ENCODE results near the gene C2CD2. TPM values are rescaled to one million over a fixed set of nuclear protein-coding genes. Genes with fewer than 3 reads are reported as not detected.

Gene C2CD2
- total and polyA plus RNA-seq, 2 of the 4 experiments (the other 2 are of a cell fraction): 15.6 to 25.3 TPM

- no peaks in the 10 kb centered on the region for H3K27me3 ChIP-seq (ENCODE audit: control insufficient read depth, insufficient read depth, low read length)
- no CpG with 5 or more reads among the region's 4 CpGs for WGBS, 2 experiments (ENCODE audit: extremely low coverage in 2 of 2, insufficient read length in 1 of 2)
- H3K9me1 ChIP-seq (ENCODE audit: insufficient read depth, low read length): peaks cover 31% of the 10 kb centered on the region
- H3K79me1 ChIP-seq (ENCODE audit: low read depth in 1 of 2, low read length in 2 of 2): peaks cover 41 to 76% of the 10 kb centered on the region in 2 experiments
- H2BK5ac ChIP-seq (ENCODE audit: low read depth, low read length, poor library complexity, severe bottlenecking): peak overlapping the region; percentile 96
- H2AK9ac ChIP-seq (replicated peaks; ENCODE audit: low read depth, low read length, poor library complexity): no peak overlapping the region
- no peaks in the 10 kb centered on the region; the same call in 1 of the 2 replicates for H4K20me1 ChIP-seq (ENCODE audit: insufficient read depth, low read length)
- BruUV-seq (replicated peaks): no TSS peak
- H2BK15ac ChIP-seq (ENCODE audit: low read depth, low read length): peak overlapping the region; percentile 39; the same call in 2 of the 3 replicates
- peak overlapping the region; percentile 56 to 64 for H4K8ac ChIP-seq (ENCODE audit: low read depth in 2 of 2, low read length in 2 of 2)
- H3K4ac ChIP-seq (ENCODE audit: low read depth, low read length): peak overlapping the region; percentile 82
- H4K91ac ChIP-seq (ENCODE audit: insufficient read depth, low read depth, low read length): peak overlapping the region; percentile 54
- H3K4me1 ChIP-seq (ENCODE audit: control insufficient read depth, insufficient read depth, low read length): peaks cover 15% of the 10 kb centered on the region
- in situ Hi-C loops (cut with MboI; ENCODE audit: low sequenced_read_pairs): loop anchor here (5.0 kb wide), 1 partner anchor 94 kb away; no protein-coding TSS in a partner anchor
- peak overlapping the region; percentile 1; the same call in 1 of the 2 replicates for H3K4me2 ChIP-seq (ENCODE audit: low read depth, low read length)
- peak overlapping the region; percentile 54 for H3K14ac ChIP-seq (replicated peaks; ENCODE audit: low read depth, low read length)
- dilution Hi-C loops (cut with HindIII; ENCODE audit: low sequenced_read_pairs, unreplicated experiment): no loop called here
- H3K23ac ChIP-seq (ENCODE audit: low read depth, low read length): peak overlapping the region; percentile 70
- H2BK20ac ChIP-seq (ENCODE audit: low read depth, low read length): peak overlapping the region; percentile 76
- no peak overlapping the region for H3K4me3 ChIP-seq (ENCODE audit: insufficient read depth, low read depth, low read length)
- POLR2A ChIA-PET (ENCODE audit: unreplicated experiment): no interaction called here
- peak overlapping the region; percentile 93 for H2AK5ac ChIP-seq (ENCODE audit: low read depth, low read length)
- no peak overlapping the region for H3K9ac ChIP-seq (ENCODE audit: low read depth, low read length)
- TF ChIP-seq BHLHE40 (IDR thresholded peaks at IDR 0.05; ENCODE audit: low read depth, low read length) (0 out of 2 replicates have a peak, but pooled peaks have one; percentile 70), MAFK (IDR thresholded peaks at IDR 0.05; ENCODE audit: low read depth, low read length) (no peak), RFX5 (IDR thresholded peaks at IDR 0.05; ENCODE audit: low read depth, low read length) (no peak), ELK1 (IDR thresholded peaks at IDR 0.05; ENCODE audit: borderline replicate concordance, low read depth, low read length) (no peak), MXI1 (IDR thresholded peaks at IDR 0.05; ENCODE audit: borderline replicate concordance, low read depth, low read length) (no peak), POLR2A (IDR thresholded peaks at IDR 0.05; ENCODE audit: low read depth, low read length) (peak; percentile 57), CTCF (conservative IDR thresholded peaks at IDR 0.05; ENCODE audit: low read depth, low read length) (no peak), FOS (IDR thresholded peaks at IDR 0.05; ENCODE audit: low read depth, low read length) (0 out of 2 replicates have a peak, but pooled peaks have one; percentile 29), SMC3 (IDR thresholded peaks at IDR 0.05; ENCODE audit: low read depth, low read length) (no peak), MAZ (IDR thresholded peaks at IDR 0.05; ENCODE audit: borderline replicate concordance, low read depth, low read length) (no peak), USF2 (IDR thresholded peaks at IDR 0.05; ENCODE audit: low read depth, low read length) (no peak), RCOR1 (IDR thresholded peaks at IDR 0.05; ENCODE audit: insufficient replicate concordance, low read length) (no peak), RAD21 (IDR thresholded peaks at IDR 0.05; ENCODE audit: low read length) (no peak), NFE2L2 (IDR thresholded peaks at IDR 0.05; ENCODE audit: low read depth, low read length) (no peak), CHD1 (IDR thresholded peaks at IDR 0.05; ENCODE audit: low read depth, low read length) (no peak), CEBPB (IDR thresholded peaks at IDR 0.05; ENCODE audit: low read depth, low read length) (no peak)
- H3K56ac ChIP-seq (ENCODE audit: extremely low read depth, insufficient read depth, low read length): peak overlapping the region; percentile 67
- intact Hi-C loops (cut with micrococcal nuclease): loop anchor here (2.0 kb wide), 2 partner anchors 46 to 96 kb away; no protein-coding TSS in a partner anchor
- CTCF ChIA-PET: interaction anchor here (0.8 to 1.0 kb wide), 2 partner anchors 110 to 114 kb away, joined by 3 read pairs; no protein-coding TSS in a partner anchor
- peak overlapping the region; percentile 58 for H3K27ac ChIP-seq (ENCODE audit: insufficient read depth, low read length)
- no peaks in the 10 kb centered on the region for H3K9me3 ChIP-seq (ENCODE audit: control insufficient read depth, insufficient read depth, low read length)
- peak overlapping the region; percentile 86 for H2BK120ac ChIP-seq (ENCODE audit: low read depth, low read length)
- peak overlapping the region; percentile 56; the same call in 1 of the 2 replicates for H3K18ac ChIP-seq (ENCODE audit: low read depth, low read length)
- H2AFZ ChIP-seq (replicated peaks; ENCODE audit: low read length, poor library complexity): no peak overlapping the region
- DNase-seq (peak; percentile 76), ATAC-seq (ENCODE audit: low read depth) (peak; percentile 11; the same call in 1 of the 2 replicates)
- H4K5ac ChIP-seq (ENCODE audit: low read depth, low read length): peak overlapping the region; percentile 41; the same call in 1 of the 2 replicates
- peaks cover 19% of the 10 kb centered on the region for H3K36me3 ChIP-seq (ENCODE audit: control insufficient read depth, insufficient read depth, low read length)
Measured at GRCh38 chr21:42003051-42003461, 49.2 kb upstream of the C2CD2 start.
